Measurements from ENCODE around the gene IL4I1.

- TF ChIP-seq, protein P1, sequence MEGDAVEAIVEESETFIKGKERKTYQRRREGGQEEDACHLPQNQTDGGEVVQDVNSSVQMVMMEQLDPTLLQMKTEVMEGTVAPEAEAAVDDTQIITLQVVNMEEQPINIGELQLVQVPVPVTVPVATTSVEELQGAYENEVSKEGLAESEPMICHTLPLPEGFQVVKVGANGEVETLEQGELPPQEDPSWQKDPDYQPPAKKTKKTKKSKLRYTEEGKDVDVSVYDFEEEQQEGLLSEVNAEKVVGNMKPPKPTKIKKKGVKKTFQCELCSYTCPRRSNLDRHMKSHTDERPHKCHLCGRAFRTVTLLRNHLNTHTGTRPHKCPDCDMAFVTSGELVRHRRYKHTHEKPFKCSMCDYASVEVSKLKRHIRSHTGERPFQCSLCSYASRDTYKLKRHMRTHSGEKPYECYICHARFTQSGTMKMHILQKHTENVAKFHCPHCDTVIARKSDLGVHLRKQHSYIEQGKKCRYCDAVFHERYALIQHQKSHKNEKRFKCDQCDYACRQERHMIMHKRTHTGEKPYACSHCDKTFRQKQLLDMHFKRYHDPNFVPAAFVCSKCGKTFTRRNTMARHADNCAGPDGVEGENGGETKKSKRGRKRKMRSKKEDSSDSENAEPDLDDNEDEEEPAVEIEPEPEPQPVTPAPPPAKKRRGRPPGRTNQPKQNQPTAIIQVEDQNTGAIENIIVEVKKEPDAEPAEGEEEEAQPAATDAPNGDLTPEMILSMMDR (optimal IDR thresholded peaks at IDR 0.05 in 1 of 3, IDR thresholded peaks at IDR 0.05 in 1 of 3, conservative IDR thresholded peaks at IDR 0.05 in 1 of 3; ENCODE audit: extremely low read depth in 1 of 3, insufficient read depth in 2 of 3, low read length in 3 of 3) = no peak
- no peak for TF ChIP-seq EZH2 (IDR thresholded peaks at IDR 0.05; ENCODE audit: low read length)
Measured at GRCh38 chr19:49887037-49887664, 9.5 kb downstream of the IL4I1 start.

Measured in keratinocyte (primary cell).